Stimulated activated CD8-positive, alpha-beta memory T cell treated with anti-CD3 and anti-CD28 coated beads, Interleukin-7, amount 100 ng/mL, for 24 hours (primary cell): ENCODE data around the gene CD320.
"Not testable (repeated sequence)": the region's sequence is repeated elsewhere in the genome, so short reads cannot be mapped to it uniquely, and the experiment has no call there.

Experiments used
- DNase-seq: peaks from one replicate; pipeline ENCODE4 v3.0.0-alpha.2; 2020; ENCODE audit warnings: low read depth

CD320 gene

DNA sequence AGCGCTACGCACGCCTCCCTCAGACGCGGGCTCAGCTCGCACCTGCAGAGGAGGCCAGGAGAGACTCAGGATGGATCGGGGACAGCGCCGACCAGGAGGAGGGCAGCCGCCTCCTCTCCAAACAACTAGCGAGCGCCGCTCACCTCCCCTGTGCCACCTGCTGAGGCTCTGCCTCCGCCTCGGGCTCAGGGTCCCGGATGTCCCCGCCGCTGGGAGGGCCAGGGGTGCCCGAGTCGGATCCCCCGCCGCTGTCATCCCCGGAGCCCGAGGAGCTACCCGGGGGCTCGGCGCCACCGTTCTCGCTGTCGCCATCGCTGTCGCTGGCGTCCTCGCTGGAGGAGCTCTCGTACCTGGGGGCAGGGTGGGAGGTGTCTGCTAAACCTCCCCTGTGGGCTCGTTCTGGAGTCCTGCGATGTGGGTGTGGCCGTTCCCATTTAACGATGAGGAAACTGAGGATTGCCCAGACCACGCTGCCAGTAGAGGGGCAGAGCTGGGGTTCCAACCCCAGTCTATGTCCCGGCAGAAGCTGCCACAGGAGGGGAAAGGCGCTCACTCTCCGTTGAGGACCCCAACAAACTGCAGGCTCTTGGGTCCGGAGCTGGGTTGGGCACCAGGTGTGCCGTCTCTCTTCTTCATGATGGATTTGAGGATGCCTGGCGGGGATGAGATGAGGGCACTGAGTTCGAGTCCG is 25.8 kb upstream of the CD320 start:
- no peak for DNase-seq

DNA sequence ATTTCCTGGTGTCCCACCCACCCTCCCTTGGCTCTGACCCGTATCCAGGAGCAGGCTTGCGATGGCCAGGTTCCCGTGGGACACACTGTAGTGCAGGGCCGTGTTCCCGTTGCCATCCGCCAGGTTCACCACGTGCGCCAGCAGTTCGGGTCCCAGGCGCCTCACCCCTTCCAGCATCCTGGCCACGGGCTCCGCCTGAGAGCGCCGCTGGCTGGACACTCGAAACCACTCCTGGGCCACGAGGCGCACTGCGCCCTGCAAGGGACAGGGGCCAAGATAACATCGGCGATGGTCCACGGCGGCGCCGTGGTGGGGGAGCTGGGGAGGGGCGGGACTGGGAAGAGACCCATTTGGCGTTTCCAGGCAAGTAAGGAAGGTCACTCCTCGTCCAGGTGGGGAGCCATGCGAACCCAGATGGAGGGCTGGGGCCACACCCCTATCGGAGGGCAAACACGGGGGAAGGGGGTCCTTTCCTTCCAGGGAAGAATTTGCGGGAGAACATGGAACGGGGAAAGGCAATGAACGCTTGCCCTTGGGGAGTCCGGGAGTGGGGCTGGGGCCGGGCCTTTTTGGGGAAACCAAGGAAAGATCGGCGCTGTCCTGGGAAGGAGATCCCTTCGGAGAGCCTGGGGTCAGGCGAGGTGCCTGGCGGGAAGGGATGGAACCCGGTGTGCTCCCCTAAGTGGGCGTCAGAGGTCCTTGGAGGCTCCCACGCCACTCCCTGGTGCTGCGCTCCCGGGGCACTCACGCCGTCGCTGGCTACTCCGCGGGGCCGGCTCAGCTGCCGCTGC is 25.0 kb upstream of the CD320 start:
- no peak for DNase-seq

GRCh38 chr19:8331263-8331845 is 23.2 kb upstream of the CD320 start:
- no peak for DNase-seq

GRCh38 chr19:8329996-8330395 is 21.8 kb upstream of the CD320 start:
- DNase-seq = no peak

DNA sequence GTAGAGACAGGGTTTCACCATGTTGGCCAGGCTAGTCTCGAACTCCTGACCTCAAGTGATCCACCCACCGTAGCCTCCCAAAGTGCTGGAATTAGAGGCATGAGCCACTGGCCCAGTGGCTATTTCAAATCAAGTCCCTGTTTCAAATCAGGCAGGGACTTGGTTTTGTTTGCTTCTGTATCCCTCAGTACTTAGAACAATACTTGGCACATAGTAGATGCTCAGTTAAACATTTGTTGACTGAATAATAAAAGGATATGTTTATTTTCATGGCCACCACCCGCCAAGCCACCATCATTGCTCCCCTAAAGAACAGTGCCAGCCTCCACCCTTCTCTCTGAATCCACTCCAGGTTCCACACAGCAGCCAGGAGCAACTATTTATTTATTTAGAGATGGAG is 17.3 kb upstream of the CD320 start:
- DNase-seq = no peak

DNA sequence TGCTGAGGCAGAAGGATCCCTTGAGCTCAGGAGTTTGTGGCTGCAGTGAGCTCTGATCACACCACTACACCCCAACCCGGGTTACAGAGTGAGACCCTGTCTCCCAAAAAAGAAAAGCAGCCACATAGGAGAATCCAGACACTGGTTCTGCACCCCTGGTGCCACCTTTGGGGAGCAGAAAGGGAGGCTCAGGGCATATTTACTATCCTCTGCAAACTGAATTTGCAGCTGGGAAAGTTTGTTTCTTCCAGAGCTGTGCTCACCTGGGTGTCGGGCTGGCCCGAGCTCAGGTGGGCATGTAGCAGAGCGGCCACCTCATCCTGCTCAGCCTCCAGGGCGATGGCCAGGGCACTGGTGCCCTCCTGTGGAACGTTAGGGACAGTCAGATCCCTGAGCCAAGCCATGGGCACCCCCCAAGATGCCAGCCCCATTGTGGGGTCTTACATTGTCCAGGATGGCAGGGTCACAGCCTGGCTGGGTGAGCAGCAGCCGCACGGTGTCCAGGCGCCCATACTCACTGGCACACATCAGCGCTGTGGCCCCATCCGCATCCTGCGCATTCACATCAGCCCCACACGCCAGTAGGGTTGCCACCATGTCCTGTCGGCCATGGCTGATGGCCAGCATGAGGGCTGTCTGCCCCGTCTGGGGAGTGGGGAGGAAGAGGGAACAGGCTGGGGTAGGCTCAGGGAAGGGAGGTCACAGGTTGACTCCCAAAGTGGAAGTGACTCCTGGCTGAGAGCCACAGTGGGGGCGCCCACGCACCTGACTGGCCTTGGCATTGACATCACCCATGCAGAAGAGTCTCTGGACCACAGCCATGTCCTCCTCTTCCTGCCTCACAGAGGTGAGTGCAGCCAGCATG is 16.3 kb upstream of the CD320 start:
- DNase-seq = no peak

DNA sequence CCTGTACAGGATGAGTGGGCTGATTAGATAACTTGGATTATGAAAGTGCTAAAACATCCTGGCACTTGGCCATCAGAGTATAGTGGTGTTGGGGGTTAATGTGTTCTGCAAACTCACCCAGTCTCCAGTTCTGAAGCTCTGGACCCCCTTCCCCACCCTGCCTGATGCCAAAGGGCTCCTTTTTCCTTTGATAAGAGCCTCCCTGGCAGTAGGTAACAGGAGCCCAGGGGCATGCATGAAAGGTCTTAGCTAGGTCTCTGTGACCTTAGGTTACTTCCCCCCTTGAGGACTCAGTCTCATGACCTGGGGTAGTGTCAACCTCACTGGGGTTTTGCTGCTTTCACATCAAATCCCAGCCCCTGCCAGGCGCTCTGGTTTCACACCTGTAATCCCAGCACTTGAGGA is 15.6 kb upstream of the CD320 start:
- DNase-seq = no peak

GRCh38 chr19:8322638-8322997 is 14.5 kb upstream of the CD320 start:
- DNase-seq = no peak

DNA sequence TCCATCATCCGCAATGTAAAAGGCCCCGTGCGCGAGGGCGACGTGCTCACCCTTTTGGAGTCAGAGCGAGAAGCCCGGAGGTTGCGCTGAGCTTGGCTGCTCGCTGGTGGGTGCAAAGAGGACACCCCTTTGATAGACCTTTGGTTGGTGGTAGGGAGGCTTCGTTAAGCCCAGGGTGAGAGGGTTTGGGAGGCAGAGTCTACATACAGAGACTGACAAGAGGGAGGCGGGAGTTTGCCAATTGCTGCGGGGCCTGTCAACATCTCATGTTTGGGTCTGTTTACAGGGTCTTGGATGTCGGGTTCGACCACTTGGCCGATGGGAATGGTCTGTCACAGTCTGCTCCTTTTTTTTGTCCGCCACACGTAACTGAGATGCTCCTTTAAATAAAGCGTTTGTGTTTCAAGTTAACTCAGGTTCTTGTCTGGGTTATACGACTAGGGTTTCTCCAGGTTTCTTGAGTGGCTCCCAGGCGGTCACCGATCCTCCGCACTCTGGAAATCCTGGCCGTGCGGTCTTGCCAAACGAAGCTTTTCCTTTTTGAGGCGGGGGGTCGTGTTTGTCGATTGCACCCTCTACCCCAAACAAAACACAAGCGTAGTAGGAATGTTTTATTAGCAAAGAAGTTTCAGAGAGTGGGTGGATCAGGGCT is 14.0 kb upstream of the CD320 start:
- DNase-seq = no peak

GRCh38 chr19:8321067-8321985 is 13.2 kb upstream of the CD320 start, which contains the start of the genes NDUFA7 and RPS28:
Gene NDUFA7 (minus strand): TSS chr19:8321375. CDS start chr19:8321358, 17 bp downstream.
Gene RPS28 (plus strand): TSS chr19:8321496. CDS start chr19:8321531, 35 bp downstream.
- DNase-seq = peak; percentile 89

- DNase-seq = no peak
Observed at GRCh38 chr19:8320564-8321066, 12.5 kb upstream of the CD320 start.

DNA sequence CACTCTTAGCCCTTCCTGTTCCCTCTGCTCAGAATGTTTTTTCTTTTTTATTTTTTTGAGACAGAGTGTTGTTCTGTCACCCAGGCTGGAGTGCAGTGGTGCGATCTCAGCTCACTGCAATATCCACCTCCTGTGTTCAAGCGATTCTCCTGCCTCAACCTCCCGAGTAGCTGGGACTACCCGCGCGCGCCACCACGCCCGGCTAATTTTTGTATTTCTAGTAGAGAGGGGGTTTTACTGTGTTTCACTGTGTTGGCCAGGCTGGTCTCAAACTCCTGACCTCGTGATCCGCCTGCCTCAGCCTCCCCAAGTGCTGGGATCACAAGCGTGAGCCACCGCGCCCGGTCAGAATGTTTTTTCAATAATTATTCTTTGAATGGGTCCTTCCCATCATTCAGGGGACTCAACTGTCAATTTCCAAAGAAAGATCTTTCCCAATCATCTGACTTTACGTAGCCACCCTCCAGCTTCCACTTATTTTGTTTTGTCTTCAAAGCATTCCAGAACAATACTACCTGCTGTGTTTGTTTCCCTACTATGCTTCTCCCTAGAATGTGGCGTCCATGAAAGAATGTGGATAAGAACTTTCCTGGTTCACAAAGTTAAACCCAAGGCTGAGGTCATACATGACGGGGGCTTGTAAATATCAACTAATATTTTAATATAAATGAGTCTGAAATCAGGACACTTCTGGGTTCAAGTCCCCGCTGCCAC is 11.8 kb upstream of the CD320 start:
- DNase-seq = no peak

- DNase-seq = not testable (repeated sequence)
Observed at GRCh38 chr19:8318835-8319234, 10.7 kb upstream of the CD320 start.

- no peak for DNase-seq
Observed at GRCh38 chr19:8316351-8317125, 8.4 kb upstream of the CD320 start.

GRCh38 chr19:8314981-8315640 is 7.0 kb upstream of the CD320 start:
- DNase-seq = not testable (repeated sequence)

GRCh38 chr19:8311461-8312260 is 3.5 kb upstream of the CD320 start:
- DNase-seq = no peak

DNA sequence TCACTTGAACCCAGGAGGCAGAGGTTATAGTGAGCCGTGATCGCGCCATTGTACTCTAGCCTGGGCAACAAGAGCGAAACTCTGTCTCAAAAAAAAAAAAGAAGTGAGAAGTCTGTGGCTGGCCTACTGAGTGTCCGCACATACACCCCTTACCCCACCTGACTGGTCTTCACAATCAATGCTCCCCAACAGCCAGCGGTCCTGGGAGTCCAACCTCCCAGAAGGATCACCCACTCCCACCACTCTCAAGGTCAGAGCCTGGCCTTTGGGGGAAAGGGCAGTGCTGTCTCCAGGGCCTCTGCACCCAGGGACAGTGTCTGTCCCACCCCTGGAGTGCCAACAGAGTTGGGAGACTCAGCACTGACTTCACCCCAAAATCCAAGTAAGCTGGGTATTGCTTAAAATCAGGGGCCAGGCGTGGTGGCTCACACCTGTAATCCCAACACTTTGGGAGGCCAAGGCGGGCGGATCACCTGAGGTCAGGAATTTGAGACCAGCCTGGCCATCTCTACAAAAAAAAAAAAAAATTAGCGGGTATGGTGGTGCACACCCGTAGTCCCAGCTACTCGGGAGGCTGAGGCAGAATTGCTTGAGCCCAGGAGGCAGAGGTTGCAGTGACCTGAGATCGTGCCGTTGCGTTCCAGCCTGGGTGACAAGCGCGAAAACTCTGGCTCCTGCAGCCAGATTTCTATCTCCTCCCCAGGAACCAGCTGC is 2.3 kb upstream of the CD320 start:
- no peak for DNase-seq
